Keratinocyte (primary cell): ENCODE measurements around the gene CAPN1. TPM values are rescaled to one million over a fixed set of nuclear protein-coding genes. Genes with fewer than 3 reads are reported as not detected.

ENCODE experiments used
- DNase-seq: peaks from one replicate; pipeline ENCODE4 v3.0.0-alpha.2; 2011; ENCODE audit warnings: low read depth, missing footprints, low spot score
- FAIRE-seq: peaks from 2 replicates; lab custom pipeline; 2011; peaks lifted over from hg19 to GRCh38; lab: Jason Lieb, UNC
- H2AFZ ChIP-seq: 2 replicates; pipeline ENCODE4 v1.6.0; 2012; ENCODE audit warnings: low read length, control low read depth, inconsistent platforms; ENCODE audit not compliant: control insufficient read depth
- H3K27ac ChIP-seq: 2 replicates; pipeline ENCODE4 v1.5.1; 2011; ENCODE audit warnings: low read length; ENCODE audit not compliant: control insufficient read depth, insufficient read depth
- H3K27me3 ChIP-seq: 3 replicates; pipeline ENCODE4 v1.6.0; 2011; ENCODE audit warnings: low read length; ENCODE audit not compliant: control insufficient read depth, insufficient read depth; ENCODE audit errors: extremely low read depth
- H3K36me3 ChIP-seq, 2 experiments: 2 replicates in 1 of 2; 3 replicates in 1 of 2; pipeline ENCODE4 v1.5.1; 2011; ENCODE audit warnings: low read length in 2 of 2, mild to moderate bottlenecking in 1 of 2; ENCODE audit not compliant: control insufficient read depth in 2 of 2, insufficient read depth in 2 of 2; ENCODE audit errors: extremely low read depth in 1 of 2
- H3K4me1 ChIP-seq: 3 replicates; pipeline ENCODE4 v1.5.1; 2011; ENCODE audit warnings: low read length; ENCODE audit not compliant: control insufficient read depth, insufficient read depth; ENCODE audit errors: extremely low read depth
- H3K4me2 ChIP-seq: 3 replicates; pipeline ENCODE4 v1.6.0; 2011; ENCODE audit warnings: low read depth, low read length; ENCODE audit not compliant: control insufficient read depth, insufficient read depth; ENCODE audit errors: extremely low read depth
- H3K4me3 ChIP-seq, 3 experiments: fragments of 200-600 bp in 1 of 3; sonication (generic) in 1 of 3; 2 replicates in 2 of 3; 3 replicates in 1 of 3; pipeline ENCODE4 v1.5.1; 2011 to 2016; ENCODE audit warnings: low read length in 3 of 3, mild to moderate bottlenecking in 3 of 3, control low read depth in 2 of 3, inconsistent platforms in 1 of 3, low read depth in 1 of 3, mixed read lengths in 1 of 3, mixed run types in 1 of 3, moderate library complexity in 1 of 3; ENCODE audit not compliant: control insufficient read depth in 2 of 3, insufficient read depth in 2 of 3; ENCODE audit errors: extremely low read depth in 1 of 3
- H3K79me2 ChIP-seq: 2 replicates; pipeline ENCODE4 v1.6.0; 2012; ENCODE audit warnings: low read length; ENCODE audit not compliant: control insufficient read depth, insufficient read depth
- H3K9ac ChIP-seq: 3 replicates; pipeline ENCODE4 v1.6.0; 2011; ENCODE audit warnings: low read length; ENCODE audit not compliant: control insufficient read depth, insufficient read depth; ENCODE audit errors: extremely low read depth
- H3K9me1 ChIP-seq: 3 replicates; pipeline ENCODE4 v1.6.0; 2011; ENCODE audit warnings: low read length; ENCODE audit not compliant: control insufficient read depth, insufficient read depth; ENCODE audit errors: extremely low read depth
- H3K9me3 ChIP-seq: 2 replicates; pipeline ENCODE4 v1.5.1; 2012; ENCODE audit warnings: low read depth, low read length; ENCODE audit not compliant: control insufficient read depth
- H4K20me1 ChIP-seq: 3 replicates; pipeline ENCODE4 v1.6.0; 2011; ENCODE audit warnings: low read length; ENCODE audit not compliant: control insufficient read depth, insufficient read depth; ENCODE audit errors: extremely low read depth
- EZH2 ChIP-seq: IDR thresholded peaks from one replicate; pipeline ENCODE4 v1.6.1; 2012; ENCODE audit warnings: inconsistent platforms, mild to moderate bottlenecking, low read length, moderate library complexity
- dilution Hi-C: fragments of 300-500 bp; cut with MboI; formaldehyde crosslinking; loops from one replicate; pipeline ENCODE4 v1.7.0; 2020; ENCODE audit warnings: low sequenced_read_pairs; ENCODE audit not compliant: extremely low pct_ligation_motif_present
- polyA plus RNA-seq, 5 experiments: library from polyadenylated mRNA; depleted of rRNA in 3 of 5; stranded (reverse) in 3 of 5; stranded (forward) in 1 of 5; unstranded in 1 of 5; fragments of >200 nt; gene quantifications; 1 replicate in 1 of 5; 2 replicates in 3 of 5; 3 replicates in 1 of 5; pipeline versions ENCODE4 v1.2.1 to v1.2.3, GENCODE V29; 2011 to 2012; ENCODE audit warnings: missing spikeins in 2 of 5, low read depth in 1 of 5, low replicate concordance in 1 of 5
- TF ChIP-seq, protein P1 (sequence below), 3 experiments: IDR thresholded peaks in 1 of 3; conservative IDR thresholded peaks in 1 of 3; optimal IDR thresholded peaks in 1 of 3; 2 replicates in 2 of 3; 3 replicates in 1 of 3; pipeline versions ENCODE3 to v1.5.1; 2011; ENCODE audit warnings: low read length in 3 of 3, mild to moderate bottlenecking in 3 of 3, moderate library complexity in 2 of 3, control low read depth in 1 of 3, inconsistent platforms in 1 of 3; ENCODE audit not compliant: insufficient read depth in 2 of 3; ENCODE audit errors: extremely low read depth in 1 of 3

CAPN1 gene
- polyA plus RNA-seq, 1 donor (not counting 4 experiments of a cell fraction or from before 2014, with no cell fraction given) = 250 TPM

DNA sequence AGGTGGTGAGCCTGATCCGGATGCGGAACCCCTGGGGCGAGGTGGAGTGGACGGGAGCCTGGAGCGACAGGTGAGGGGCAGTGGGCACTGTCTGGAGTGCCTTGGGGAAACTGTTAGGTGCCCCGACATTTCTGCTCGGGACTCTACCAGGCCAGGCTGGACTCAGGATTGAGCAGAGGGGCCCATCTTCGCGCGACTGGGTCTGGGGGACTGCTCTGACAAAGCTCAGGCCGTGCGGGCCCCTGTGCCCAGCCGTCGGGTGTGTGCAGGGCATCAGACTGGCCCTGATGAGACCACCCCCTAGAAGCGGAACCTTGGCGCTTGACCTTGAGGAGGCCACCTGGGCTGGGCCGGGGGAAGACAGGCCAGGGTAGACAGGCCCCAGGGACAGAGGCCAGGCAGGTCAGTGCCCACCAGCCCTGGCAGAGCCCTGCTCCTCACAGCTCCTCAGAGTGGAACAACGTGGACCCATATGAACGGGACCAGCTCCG lies 6.3 kb downstream of the CAPN1 start:
- no peaks in the 10 kb centered on the region for H3K9me1 ChIP-seq
- H3K27ac ChIP-seq = no peak overlapping the region
- H3K79me2 ChIP-seq = peaks cover 87% of the 10 kb centered on the region
- no peak overlapping the region for H2AFZ ChIP-seq
- H3K27me3 ChIP-seq = no peaks in the 10 kb centered on the region
- H3K9ac ChIP-seq = no peak overlapping the region
- TF ChIP-seq, protein P1, sequence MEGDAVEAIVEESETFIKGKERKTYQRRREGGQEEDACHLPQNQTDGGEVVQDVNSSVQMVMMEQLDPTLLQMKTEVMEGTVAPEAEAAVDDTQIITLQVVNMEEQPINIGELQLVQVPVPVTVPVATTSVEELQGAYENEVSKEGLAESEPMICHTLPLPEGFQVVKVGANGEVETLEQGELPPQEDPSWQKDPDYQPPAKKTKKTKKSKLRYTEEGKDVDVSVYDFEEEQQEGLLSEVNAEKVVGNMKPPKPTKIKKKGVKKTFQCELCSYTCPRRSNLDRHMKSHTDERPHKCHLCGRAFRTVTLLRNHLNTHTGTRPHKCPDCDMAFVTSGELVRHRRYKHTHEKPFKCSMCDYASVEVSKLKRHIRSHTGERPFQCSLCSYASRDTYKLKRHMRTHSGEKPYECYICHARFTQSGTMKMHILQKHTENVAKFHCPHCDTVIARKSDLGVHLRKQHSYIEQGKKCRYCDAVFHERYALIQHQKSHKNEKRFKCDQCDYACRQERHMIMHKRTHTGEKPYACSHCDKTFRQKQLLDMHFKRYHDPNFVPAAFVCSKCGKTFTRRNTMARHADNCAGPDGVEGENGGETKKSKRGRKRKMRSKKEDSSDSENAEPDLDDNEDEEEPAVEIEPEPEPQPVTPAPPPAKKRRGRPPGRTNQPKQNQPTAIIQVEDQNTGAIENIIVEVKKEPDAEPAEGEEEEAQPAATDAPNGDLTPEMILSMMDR (optimal IDR thresholded peaks at IDR 0.05 in 1 of 3, IDR thresholded peaks at IDR 0.05 in 1 of 3, conservative IDR thresholded peaks at IDR 0.05 in 1 of 3; ENCODE audit: extremely low read depth in 1 of 3, insufficient read depth in 2 of 3, low read length in 3 of 3) = no peak
- no peak for TF ChIP-seq EZH2
- dilution Hi-C loops = no loop called here
- H4K20me1 ChIP-seq = peaks cover 21% of the 10 kb centered on the region
- peaks cover 17% of the 10 kb centered on the region for H3K4me1 ChIP-seq
- no peak overlapping the region for H3K4me2 ChIP-seq
- peaks cover 44 to 61% of the 10 kb centered on the region in 2 experiments for H3K36me3 ChIP-seq
- H3K4me3 ChIP-seq = no peak overlapping the region
- DNase-seq = no peak
- H3K9me3 ChIP-seq = no peaks in the 10 kb centered on the region
- FAIRE-seq = no peak

DNA sequence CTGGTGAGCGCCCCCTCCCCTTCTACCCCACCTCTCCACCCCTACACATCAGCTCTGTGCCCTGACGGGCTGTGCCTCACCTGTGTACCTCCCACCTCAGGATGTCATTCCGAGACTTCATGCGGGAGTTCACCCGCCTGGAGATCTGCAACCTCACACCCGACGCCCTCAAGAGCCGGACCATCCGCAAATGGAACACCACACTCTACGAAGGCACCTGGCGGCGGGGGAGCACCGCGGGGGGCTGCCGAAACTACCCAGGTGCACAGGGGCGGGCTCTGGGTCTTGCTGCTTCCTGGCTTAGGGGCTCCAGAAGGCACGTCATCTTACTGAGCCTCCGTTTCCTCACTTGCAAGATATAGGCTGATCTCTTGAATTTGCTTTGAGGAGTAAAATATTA lies 6.8 kb downstream of the CAPN1 start:
- no peak for TF ChIP-seq EZH2
- TF ChIP-seq, protein P1 (optimal IDR thresholded peaks at IDR 0.05 in 1 of 3, IDR thresholded peaks at IDR 0.05 in 1 of 3, conservative IDR thresholded peaks at IDR 0.05 in 1 of 3; ENCODE audit: extremely low read depth in 1 of 3, insufficient read depth in 2 of 3, low read length in 3 of 3) = no peak
- no peak overlapping the region for H3K4me3 ChIP-seq
- H3K4me2 ChIP-seq = no peak overlapping the region
- no peak for DNase-seq
- H2AFZ ChIP-seq = no peak overlapping the region
- peaks cover 14% of the 10 kb centered on the region for H3K4me1 ChIP-seq
- H3K36me3 ChIP-seq = peaks cover 44 to 63% of the 10 kb centered on the region in 2 experiments
- FAIRE-seq = no peak
- H3K9me1 ChIP-seq = no peaks in the 10 kb centered on the region
- H4K20me1 ChIP-seq = peaks cover 21% of the 10 kb centered on the region
- H3K9ac ChIP-seq = no peak overlapping the region
- no peaks in the 10 kb centered on the region for H3K9me3 ChIP-seq
- no peaks in the 10 kb centered on the region for H3K27me3 ChIP-seq
- H3K27ac ChIP-seq = no peak overlapping the region
- dilution Hi-C loops = no loop called here
- peaks cover 85% of the 10 kb centered on the region for H3K79me2 ChIP-seq
